Suprapubic skin (tissue), 4 donors: Measurements from ENCODE around the gene UBE3A. TPM values are rescaled to one million over a fixed set of nuclear protein-coding genes. Genes with fewer than 3 reads are reported as not detected.

ENCODE experiments used
- DNase-seq, 2 donors: peaks; one replicate each; pipeline ENCODE4 v3.0.0-alpha.2; 2019; ENCODE audit warnings: low spot score in 2 of 2
- H3K27ac ChIP-seq: fragments of 200-600 bp; sonication (generic); one replicate; pipeline ENCODE4 v1.5.1; 2019
- H3K27me3 ChIP-seq: fragments of 200-600 bp; sonication (generic); one replicate; pipeline ENCODE4 v1.5.1; 2019
- H3K36me3 ChIP-seq: fragments of 200-600 bp; sonication (generic); one replicate; pipeline ENCODE4 v1.5.1; 2019
- H3K4me1 ChIP-seq: fragments of 200-600 bp; sonication (generic); one replicate; pipeline ENCODE4 v1.5.1; 2019
- H3K4me3 ChIP-seq: fragments of 200-600 bp; sonication (generic); one replicate; pipeline ENCODE4 v1.5.1; 2019; ENCODE audit warnings: mild to moderate bottlenecking
- H3K9me3 ChIP-seq: fragments of 200-600 bp; sonication (generic); one replicate; pipeline ENCODE4 v1.5.1; 2019
- CTCF ChIP-seq, 2 donors: fragments of 200-600 bp in 1 of 2; fragments of 450-650 bp in 1 of 2; sonication (generic) in 1 of 2; IDR thresholded peaks; one replicate each; pipeline ENCODE4 v1.5.1; 2016 to 2019; ENCODE audit warnings: antibody characterized with exemption in 2 of 2, mild to moderate bottlenecking in 1 of 2, moderate library complexity in 1 of 2
- EP300 ChIP-seq: sonication (generic); formaldehyde crosslinking; IDR thresholded peaks from one replicate; pipeline ENCODE4 v1.6.1; 2017; ENCODE audit warnings: antibody characterized with exemption
- POLR2A ChIP-seq, 2 donors: fragments of 450-650 bp; IDR thresholded peaks; one replicate each; pipeline ENCODE4 v1.6.1; 2017; ENCODE audit warnings: antibody characterized with exemption in 2 of 2, mild to moderate bottlenecking in 2 of 2, moderate library complexity in 2 of 2
- POLR2AphosphoS5 ChIP-seq, 3 donors: sonication (generic); formaldehyde crosslinking; IDR thresholded peaks; one replicate each; pipeline ENCODE4 v1.6.1; 2017; ENCODE audit warnings: antibody characterized with exemption in 3 of 3
- WGBS: methylation state at CpG from one replicate; pipeline ENCODE4 v1.1.5; 2018; 5-methylcytosine and 5-hydroxymethylcytosine counted together
- total RNA-seq, 4 donors: library from RNA; depleted of rRNA; stranded (reverse); fragments of >200 nt; gene quantifications; one replicate each; pipeline ENCODE4 v1.1.0, GENCODE V29; 2016

The UBE3A gene
- total RNA-seq, 4 donors from 2014 or later: 64.0 to 100 (median 85.0) TPM

DNA sequence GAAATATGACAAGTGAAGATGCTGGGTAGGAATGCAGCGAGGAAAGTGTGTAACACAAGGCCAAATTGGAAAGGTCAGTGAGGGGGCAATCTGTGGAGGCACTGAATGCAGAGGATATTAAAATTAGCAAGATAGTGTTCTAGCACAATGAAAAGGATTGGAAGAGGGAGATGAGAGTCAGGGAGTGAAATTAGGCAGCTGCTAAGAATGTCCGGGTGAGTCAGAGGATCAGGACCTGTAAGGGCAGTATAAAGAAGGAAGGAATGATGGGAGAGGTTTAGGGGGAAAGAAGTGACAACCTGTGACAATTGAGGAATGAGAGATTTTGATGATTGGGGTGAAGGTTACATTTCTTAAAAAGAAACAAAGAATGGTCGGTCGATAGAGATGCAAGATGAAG lies 103.5 kb downstream of the UBE3A start:
- WGBS: 98% methylated on average over 4 of the region's 4 CpGs
- Histone ChIP-seq H3K9me3 (no peaks in the 10 kb centered on the region), H3K4me3 (no peak overlapping the region), H3K36me3 (peaks cover 48% of the 10 kb centered on the region), H3K27ac (no peak overlapping the region), H3K4me1 (no peaks in the 10 kb centered on the region), H3K27me3 (no peaks in the 10 kb centered on the region)
- TF ChIP-seq POLR2AphosphoS5 (IDR thresholded peaks at IDR 0.05): no peak
- TF ChIP-seq EP300: no peak
- no peak for TF ChIP-seq POLR2A (IDR thresholded peaks at IDR 0.05)
- no peak for TF ChIP-seq CTCF (IDR thresholded peaks at IDR 0.05)
- no peak for DNase-seq

GRCh38 chr15:25333049-25333448 lies 105.8 kb downstream of the UBE3A start:
- H3K27me3 ChIP-seq: no peaks in the 10 kb centered on the region
- no peak overlapping the region for H3K27ac ChIP-seq
- DNase-seq: no peak
- H3K36me3 ChIP-seq: peaks cover 26% of the 10 kb centered on the region
- H3K4me1 ChIP-seq: no peaks in the 10 kb centered on the region
- 90% methylated on average over 1 of the region's 2 CpGs for WGBS
- no peak overlapping the region for H3K4me3 ChIP-seq
- TF ChIP-seq POLR2A (IDR thresholded peaks at IDR 0.05) (no peak), CTCF (IDR thresholded peaks at IDR 0.05) (no peak), EP300 (no peak), POLR2AphosphoS5 (IDR thresholded peaks at IDR 0.05) (no peak)
- no peaks in the 10 kb centered on the region for H3K9me3 ChIP-seq

GRCh38 chr15:25332306-25332705 lies 106.5 kb downstream of the UBE3A start:
- TF ChIP-seq CTCF (IDR thresholded peaks at IDR 0.05) (no peak), POLR2AphosphoS5 (IDR thresholded peaks at IDR 0.05) (no peak), POLR2A (IDR thresholded peaks at IDR 0.05) (no peak), EP300 (no peak)
- 87% methylated on average over 2 of the region's 2 CpGs for WGBS
- no peaks in the 10 kb centered on the region for H3K27me3 ChIP-seq
- DNase-seq: no peak
- H3K36me3 ChIP-seq: peaks cover 19% of the 10 kb centered on the region
- H3K9me3 ChIP-seq: no peaks in the 10 kb centered on the region
- no peaks in the 10 kb centered on the region for H3K4me1 ChIP-seq
- no peak overlapping the region for H3K27ac ChIP-seq
- no peak overlapping the region for H3K4me3 ChIP-seq

GRCh38 chr15:25331860-25332259 lies 107.0 kb downstream of the UBE3A start:
- H3K4me3 ChIP-seq: no peak overlapping the region
- peaks cover 16% of the 10 kb centered on the region for H3K36me3 ChIP-seq
- no peaks in the 10 kb centered on the region for H3K9me3 ChIP-seq
- no peak overlapping the region for H3K27ac ChIP-seq
- 88% methylated on average over 2 of the region's 2 CpGs for WGBS
- H3K4me1 ChIP-seq: no peaks in the 10 kb centered on the region
- TF ChIP-seq POLR2AphosphoS5 (IDR thresholded peaks at IDR 0.05) (no peak), CTCF (IDR thresholded peaks at IDR 0.05) (no peak), POLR2A (IDR thresholded peaks at IDR 0.05) (no peak), EP300 (no peak)
- no peak for DNase-seq
- H3K27me3 ChIP-seq: no peaks in the 10 kb centered on the region

DNA sequence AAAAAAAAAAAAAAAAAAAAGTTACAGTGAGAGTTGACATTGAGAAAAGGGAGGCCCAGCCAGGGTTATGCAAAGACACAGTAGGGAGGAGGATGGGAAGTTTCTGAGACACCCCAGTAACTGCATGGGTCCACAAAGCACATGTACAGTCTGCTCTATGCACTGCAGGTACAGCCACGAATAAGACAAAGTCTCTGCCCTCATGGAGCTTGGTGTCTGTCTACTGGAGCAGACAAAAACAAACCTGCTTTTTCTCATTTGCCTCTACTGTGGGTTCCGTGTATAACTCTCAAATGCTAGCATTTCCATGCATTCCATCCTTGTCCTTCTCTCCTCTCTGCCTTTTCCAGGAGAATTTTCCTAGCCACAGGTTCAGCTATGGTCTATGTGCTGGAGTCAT lies 107.4 kb downstream of the UBE3A start:
- 90% methylated on average over 2 of the region's 2 CpGs for WGBS
- H3K9me3 ChIP-seq: no peaks in the 10 kb centered on the region
- no peak for DNase-seq
- peaks cover 12% of the 10 kb centered on the region for H3K36me3 ChIP-seq
- H3K27ac ChIP-seq: no peak overlapping the region
- TF ChIP-seq CTCF (IDR thresholded peaks at IDR 0.05) (no peak), POLR2A (IDR thresholded peaks at IDR 0.05) (no peak), EP300 (no peak), POLR2AphosphoS5 (IDR thresholded peaks at IDR 0.05) (no peak)
- no peak overlapping the region for H3K4me3 ChIP-seq
- H3K27me3 ChIP-seq: no peaks in the 10 kb centered on the region
- H3K4me1 ChIP-seq: no peaks in the 10 kb centered on the region
